Sigmoid colon (tissue), 7 donors: ENCODE measurements around the gene EGFLAM. TPM values are rescaled to one million over a fixed set of nuclear protein-coding genes. Genes with fewer than 3 reads are reported as not detected.

Experiments
- DNase-seq: peaks from one replicate; pipeline ENCODE4 v3.0.0-alpha.2; 2019
- H3K27ac ChIP-seq, 4 donors: fragments of 200-600 bp; sonication (generic); one replicate each; pipeline ENCODE4 v1.5.1; 2016 to 2019; ENCODE audit warnings: mild to moderate bottlenecking in 1 of 4
- H3K27me3 ChIP-seq, 3 donors: fragments of 200-600 bp; sonication (generic); one replicate each; pipeline ENCODE4 v1.5.1; 2019; ENCODE audit warnings: mild to moderate bottlenecking in 1 of 3
- H3K36me3 ChIP-seq, 4 donors: fragments of 200-600 bp; sonication (generic); one replicate each; pipeline ENCODE4 v1.5.1; 2016 to 2019
- H3K4me1 ChIP-seq, 4 donors: fragments of 200-600 bp; sonication (generic); one replicate each; pipeline ENCODE4 v1.5.1; 2017 to 2019
- H3K4me3 ChIP-seq, 4 donors: fragments of 200-600 bp; sonication (generic); one replicate each; pipeline ENCODE4 v1.5.1; 2017 to 2019; ENCODE audit warnings: mild to moderate bottlenecking in 2 of 4, moderate library complexity in 1 of 4
- H3K9me3 ChIP-seq, 4 donors: fragments of 200-600 bp in 3 of 4; sonication (generic) in 3 of 4; one replicate each; pipeline versions ENCODE4 v1.5.1 to v1.6.1; 2013 to 2019
- EP300 ChIP-seq, 4 donors: sonication (generic); formaldehyde crosslinking; IDR thresholded peaks; one replicate each; pipeline ENCODE4 v1.6.1; 2017; ENCODE audit warnings: antibody characterized with exemption in 4 of 4
- POLR2A ChIP-seq, 2 donors: fragments of 450-650 bp; IDR thresholded peaks; one replicate each; pipeline ENCODE4 v1.6.1; 2016; ENCODE audit warnings: antibody characterized with exemption in 2 of 2, mild to moderate bottlenecking in 2 of 2, moderate library complexity in 2 of 2
- POLR2AphosphoS5 ChIP-seq, 4 donors: sonication (generic); formaldehyde crosslinking; IDR thresholded peaks; one replicate each; pipeline ENCODE4 v1.6.1; 2017; ENCODE audit warnings: antibody characterized with exemption in 4 of 4
- WGBS, 2 donors: extraction: QIAGEN DNeasy Blood & Tissue Kit; methylation state at CpG; one replicate each; pipeline ENCODE4 v1.1.7; 2013; 5-methylcytosine and 5-hydroxymethylcytosine counted together
- intact Hi-C: fragments of 100-400 bp; cut with DNase I; formaldehyde crosslinking; loops from one replicate; pipeline ENCODE4 v1.15.1; 2023
- polyA plus RNA-seq, 3 donors: library from polyadenylated mRNA; stranded (reverse); fragments of 200-250 nt; gene quantifications; one replicate each; pipeline ENCODE4 v1.2.3, GENCODE V29; 2013
- total RNA-seq, 4 donors: library from RNA; depleted of rRNA; stranded (reverse); fragments of >200 nt; gene quantifications; one replicate each; pipeline ENCODE4 v1.1.0, GENCODE V29; 2016
- TF ChIP-seq, protein P1 (sequence below), 4 experiments: fragments of 450-650 bp in 3 of 4; fragments of 200-600 bp in 1 of 4; IDR thresholded peaks; one replicate each; pipeline ENCODE4 v1.5.1; 2016 to 2019; ENCODE audit warnings: antibody characterized with exemption in 4 of 4, mild to moderate bottlenecking in 3 of 4, moderate library complexity in 2 of 4
- donor health status: healthy with polysubstance abuse.
- donor health status: Bipolar disorder and iron deficiency.
- donor health status: healthy.

EGFLAM gene
- total and polyA plus RNA-seq, 7 donors: 0.46 to 5.7 (median 2.5) TPM

DNA sequence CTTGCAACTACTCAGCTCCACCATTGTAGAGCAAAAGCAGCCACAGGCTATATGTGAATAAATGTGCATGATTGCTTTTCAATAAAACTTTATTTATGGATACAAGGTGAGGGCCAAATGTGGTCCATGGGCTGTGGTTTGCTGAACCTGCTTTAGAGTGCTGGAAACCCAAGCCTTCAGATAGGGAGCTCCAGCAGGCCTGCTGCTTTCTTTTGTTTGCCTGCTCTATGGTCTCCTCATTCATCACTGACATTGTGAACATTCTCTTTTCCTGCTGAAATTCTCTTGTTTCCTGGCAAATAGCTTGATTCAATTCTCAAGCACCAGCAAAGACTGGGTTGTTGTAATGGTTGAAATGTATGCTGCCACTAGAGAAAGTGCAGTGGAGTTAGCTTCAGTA is 26.0 kb downstream of the EGFLAM start:
- no peaks in the 10 kb centered on the region for H3K4me1 ChIP-seq
- intact Hi-C loops: no loop called here
- no peak overlapping the region for H3K27ac ChIP-seq
- no peaks in the 10 kb centered on the region for H3K9me3 ChIP-seq
- no peaks in the 10 kb centered on the region for H3K36me3 ChIP-seq
- no peak for DNase-seq
- no peak overlapping the region for H3K4me3 ChIP-seq
- no peaks in the 10 kb centered on the region for H3K27me3 ChIP-seq
- no peak for TF ChIP-seq POLR2A (IDR thresholded peaks at IDR 0.05)
- TF ChIP-seq EP300 (IDR thresholded peaks at IDR 0.05): no peak
- no peak for TF ChIP-seq POLR2AphosphoS5 (IDR thresholded peaks at IDR 0.05)
- TF ChIP-seq, protein P1, sequence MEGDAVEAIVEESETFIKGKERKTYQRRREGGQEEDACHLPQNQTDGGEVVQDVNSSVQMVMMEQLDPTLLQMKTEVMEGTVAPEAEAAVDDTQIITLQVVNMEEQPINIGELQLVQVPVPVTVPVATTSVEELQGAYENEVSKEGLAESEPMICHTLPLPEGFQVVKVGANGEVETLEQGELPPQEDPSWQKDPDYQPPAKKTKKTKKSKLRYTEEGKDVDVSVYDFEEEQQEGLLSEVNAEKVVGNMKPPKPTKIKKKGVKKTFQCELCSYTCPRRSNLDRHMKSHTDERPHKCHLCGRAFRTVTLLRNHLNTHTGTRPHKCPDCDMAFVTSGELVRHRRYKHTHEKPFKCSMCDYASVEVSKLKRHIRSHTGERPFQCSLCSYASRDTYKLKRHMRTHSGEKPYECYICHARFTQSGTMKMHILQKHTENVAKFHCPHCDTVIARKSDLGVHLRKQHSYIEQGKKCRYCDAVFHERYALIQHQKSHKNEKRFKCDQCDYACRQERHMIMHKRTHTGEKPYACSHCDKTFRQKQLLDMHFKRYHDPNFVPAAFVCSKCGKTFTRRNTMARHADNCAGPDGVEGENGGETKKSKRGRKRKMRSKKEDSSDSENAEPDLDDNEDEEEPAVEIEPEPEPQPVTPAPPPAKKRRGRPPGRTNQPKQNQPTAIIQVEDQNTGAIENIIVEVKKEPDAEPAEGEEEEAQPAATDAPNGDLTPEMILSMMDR (IDR thresholded peaks at IDR 0.05): no peak

DNA sequence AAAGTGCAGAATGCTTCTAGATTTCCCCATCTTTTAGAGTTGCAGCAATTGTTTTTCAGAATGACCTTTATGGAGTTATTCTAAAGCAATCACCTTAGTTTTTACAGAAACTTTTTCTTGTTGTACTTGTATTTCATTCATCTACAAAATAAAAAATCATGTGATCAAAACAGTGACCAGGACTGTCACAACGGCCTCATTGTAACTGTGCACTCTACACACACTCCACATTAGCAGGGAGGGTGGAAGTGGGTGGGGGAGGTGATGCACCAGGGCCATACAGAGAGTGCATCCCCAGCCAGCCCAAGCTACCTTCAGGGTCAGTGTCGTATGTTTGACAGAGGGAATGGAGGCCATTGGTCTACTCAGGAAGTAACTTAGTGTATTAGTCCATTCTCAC is 26.9 kb downstream of the EGFLAM start:
- H3K27ac ChIP-seq: no peak overlapping the region
- TF ChIP-seq POLR2A (IDR thresholded peaks at IDR 0.05) (no peak), EP300 (IDR thresholded peaks at IDR 0.05) (no peak), POLR2AphosphoS5 (IDR thresholded peaks at IDR 0.05) (no peak)
- TF ChIP-seq, protein P1 (IDR thresholded peaks at IDR 0.05): no peak
- no peak for DNase-seq
- WGBS, 2 donors: 55 to 69% methylated on average over 2 of the region's 2 CpGs
- H3K4me3 ChIP-seq: no peak overlapping the region
- intact Hi-C loops: no loop called here
- H3K36me3 ChIP-seq: no peaks in the 10 kb centered on the region
- no peaks in the 10 kb centered on the region for H3K9me3 ChIP-seq
- no peaks in the 10 kb centered on the region for H3K27me3 ChIP-seq
- no peaks in the 10 kb centered on the region for H3K4me1 ChIP-seq

GRCh38 chr5:38286002-38286401 is 27.6 kb downstream of the EGFLAM start:
- WGBS, 2 donors: 70 to 83% methylated on average over 4 of the region's 4 CpGs
- H3K27ac ChIP-seq: no peak overlapping the region
- no peaks in the 10 kb centered on the region for H3K27me3 ChIP-seq
- no peaks in the 10 kb centered on the region for H3K36me3 ChIP-seq
- DNase-seq: no peak
- no peaks in the 10 kb centered on the region for H3K4me1 ChIP-seq
- intact Hi-C loops: no loop called here
- TF ChIP-seq, protein P1 (IDR thresholded peaks at IDR 0.05): no peak
- TF ChIP-seq POLR2AphosphoS5 (IDR thresholded peaks at IDR 0.05) (no peak), EP300 (IDR thresholded peaks at IDR 0.05) (no peak), POLR2A (IDR thresholded peaks at IDR 0.05) (no peak)
- H3K9me3 ChIP-seq: no peaks in the 10 kb centered on the region
- no peak overlapping the region for H3K4me3 ChIP-seq

GRCh38 chr5:38287124-38287523 is 28.8 kb downstream of the EGFLAM start:
- TF ChIP-seq, protein P1 (IDR thresholded peaks at IDR 0.05): no peak
- TF ChIP-seq POLR2AphosphoS5 (IDR thresholded peaks at IDR 0.05): no peak
- no peak for TF ChIP-seq EP300 (IDR thresholded peaks at IDR 0.05)
- TF ChIP-seq POLR2A (IDR thresholded peaks at IDR 0.05): no peak
- intact Hi-C loops: no loop called here
- DNase-seq: no peak
- Histone ChIP-seq H3K27ac (no peak overlapping the region), H3K4me1 (no peaks in the 10 kb centered on the region), H3K36me3 (no peaks in the 10 kb centered on the region), H3K4me3 (no peak overlapping the region), H3K9me3 (no peaks in the 10 kb centered on the region), H3K27me3 (no peaks in the 10 kb centered on the region)
- 56 to 85% methylated on average over 2 of the region's 2 CpGs for WGBS, 2 donors

DNA sequence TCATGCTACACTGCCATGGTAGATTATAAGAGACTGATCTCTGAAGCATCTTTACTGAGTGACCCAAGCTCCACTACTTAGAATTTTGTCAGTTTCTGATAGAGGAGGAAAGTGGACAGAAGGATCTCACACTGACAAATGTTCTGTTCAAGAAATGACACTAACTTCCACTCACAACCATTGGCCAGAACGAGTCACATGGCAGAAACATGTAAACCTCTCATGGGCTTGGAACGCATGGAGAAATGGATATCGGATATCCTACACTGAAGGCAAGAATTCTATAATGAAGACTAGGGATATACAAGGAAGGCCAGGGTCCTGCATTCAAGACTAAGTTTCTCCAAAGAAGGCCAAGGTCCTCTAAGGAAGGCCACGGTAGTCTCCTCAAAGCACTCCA is 31.1 kb downstream of the EGFLAM start:
- DNase-seq: no peak
- no peaks in the 10 kb centered on the region for H3K9me3 ChIP-seq
- no peak overlapping the region for H3K27ac ChIP-seq
- no peaks in the 10 kb centered on the region for H3K4me1 ChIP-seq
- 81 to 89% methylated on average over 4 of the region's 4 CpGs for WGBS, 2 donors
- H3K4me3 ChIP-seq: no peak overlapping the region
- H3K27me3 ChIP-seq: no peaks in the 10 kb centered on the region
- no peaks in the 10 kb centered on the region for H3K36me3 ChIP-seq
- TF ChIP-seq POLR2AphosphoS5 (IDR thresholded peaks at IDR 0.05): no peak
- no peak for TF ChIP-seq EP300 (IDR thresholded peaks at IDR 0.05)
- TF ChIP-seq POLR2A (IDR thresholded peaks at IDR 0.05): no peak
- TF ChIP-seq, protein P1 (IDR thresholded peaks at IDR 0.05): no peak
- intact Hi-C loops: no loop called here
